ENCODE measurements around the gene CCDC107.

GRCh38 chr9:35673132-35674024, 15.3 kb downstream of the CCDC107 start, which contains the start of gene CA9:
- TF ChIP-seq POLR2A (IDR thresholded peaks at IDR 0.05) (no peak), CTCF (IDR thresholded peaks at IDR 0.05) (no peak)

Measured in right lobe of liver (tissue), 4 donors.